HG03196 (cell line): Measurements from ENCODE around the gene SNX5.

ENCODE experiments used
- ATAC-seq: cut with Tn5 transposase; IDR thresholded peaks from one replicate; pipeline ENCODE4 v1.9.1; 2021; ENCODE audit not compliant: unreplicated experiment

The SNX5 gene

GRCh38 chr20:17993546-17993945 lies 25.0 kb upstream of the SNX5 start:
- ATAC-seq: no peak

- no peak for ATAC-seq
Measured at GRCh38 chr20:17992847-17993513, 24.4 kb upstream of the SNX5 start.

- peak; percentile 56 for ATAC-seq
Measured at GRCh38 chr20:17992224-17992637, 23.6 kb upstream of the SNX5 start.

GRCh38 chr20:17990278-17990972 lies 21.8 kb upstream of the SNX5 start:
- ATAC-seq: no peak

GRCh38 chr20:17987988-17988387 lies 19.4 kb upstream of the SNX5 start:
- ATAC-seq: no peak

GRCh38 chr20:17985388-17986018 lies 16.9 kb upstream of the SNX5 start:
- no peak for ATAC-seq

- no peak for ATAC-seq
Measured at GRCh38 chr20:17976305-17976704, 7.7 kb upstream of the SNX5 start.

- ATAC-seq: no peak
Measured at GRCh38 chr20:17972121-17972520, 3.5 kb upstream of the SNX5 start.

GRCh38 chr20:17971300-17972013 lies 2.9 kb upstream of the SNX5 start:
- no peak for ATAC-seq

GRCh38 chr20:17969884-17970409 lies 1.4 kb upstream of the SNX5 start:
- no peak for ATAC-seq

GRCh38 chr20:17969278-17969883 lies 787 bp upstream of the SNX5 start:
- ATAC-seq: peak; percentile 6

GRCh38 chr20:17967521-17968365 lies 851 bp downstream of the SNX5 start:
- ATAC-seq: peak; percentile 10

- ATAC-seq: no peak
Measured at GRCh38 chr20:17966432-17967310, 1.9 kb downstream of the SNX5 start.

- ATAC-seq: no peak
Measured at GRCh38 chr20:17965042-17965697, 3.4 kb downstream of the SNX5 start.

GRCh38 chr20:17964632-17965031 lies 4.0 kb downstream of the SNX5 start:
- ATAC-seq: no peak

- ATAC-seq: no peak
Measured at GRCh38 chr20:17964073-17964472, 4.5 kb downstream of the SNX5 start.

- no peak for ATAC-seq
Measured at GRCh38 chr20:17963114-17963897, 5.3 kb downstream of the SNX5 start.

- ATAC-seq: no peak
Measured at GRCh38 chr20:17961587-17961940, 7.0 kb downstream of the SNX5 start.
